ENCODE measurements around the gene HOMEZ.
A peak's percentile ranks its signal among the peaks of the same experiment; 100 is the strongest.
"Not testable (repeated sequence)": the region's sequence is repeated elsewhere in the genome, so short reads cannot be mapped to it uniquely, and the experiment has no call there.

The HOMEZ gene

GRCh38 chr14:23249824-23250223 is 36.1 kb downstream of the HOMEZ start:
- H3K27ac ChIP-seq (ENCODE audit: low read depth in 2 of 2, low read length in 2 of 2) = no peak overlapping the region

GRCh38 chr14:23248601-23249000 is 37.3 kb downstream of the HOMEZ start:
- H3K4me3 ChIP-seq (ENCODE audit: low read length in 2 of 2) = no peak overlapping the region
- H3K27ac ChIP-seq (ENCODE audit: low read depth in 2 of 2, low read length in 2 of 2) = no peak overlapping the region
- H3K4me1 ChIP-seq (ENCODE audit: control insufficient read depth in 2 of 2, insufficient read depth in 2 of 2, low read length in 2 of 2) = no peaks in the 10 kb centered on the region
- no peak overlapping the region for H3K9ac ChIP-seq (ENCODE audit: low read depth in 1 of 2, low read length in 2 of 2)
- no peaks in the 10 kb centered on the region for H3K9me3 ChIP-seq (ENCODE audit: control insufficient read depth in 2 of 2, low read length in 2 of 2)
- H3K27me3 ChIP-seq (ENCODE audit: control insufficient read depth in 2 of 2, insufficient read depth in 2 of 2, low read length in 2 of 2) = peaks cover 0 to 3% of the 10 kb centered on the region in 2 donors
- no peaks in the 10 kb centered on the region for H3K36me3 ChIP-seq (ENCODE audit: control insufficient read depth in 2 of 2, insufficient read depth in 2 of 2, low read length in 2 of 2)

More at GRCh38 chr14:23249824-23250223, 36.1 kb downstream of the HOMEZ start:
- H3K27me3 ChIP-seq (ENCODE audit: control insufficient read depth in 2 of 2, insufficient read depth in 2 of 2, low read length in 2 of 2) = peaks cover 0 to 3% of the 10 kb centered on the region in 2 donors
- H3K9me3 ChIP-seq (ENCODE audit: control insufficient read depth in 2 of 2, low read length in 2 of 2) = no peaks in the 10 kb centered on the region
- H3K4me3 ChIP-seq (ENCODE audit: low read length in 2 of 2) = no peak overlapping the region
- H3K4me1 ChIP-seq (ENCODE audit: control insufficient read depth in 2 of 2, insufficient read depth in 2 of 2, low read length in 2 of 2) = no peaks in the 10 kb centered on the region
- H3K9ac ChIP-seq (ENCODE audit: low read depth in 1 of 2, low read length in 2 of 2) = no peak overlapping the region
- no peaks in the 10 kb centered on the region for H3K36me3 ChIP-seq (ENCODE audit: control insufficient read depth in 2 of 2, insufficient read depth in 2 of 2, low read length in 2 of 2)

GRCh38 chr14:23245282-23245681 is 40.6 kb downstream of the HOMEZ start:
- no peak overlapping the region for H3K27ac ChIP-seq (ENCODE audit: low read depth in 2 of 2, low read length in 2 of 2)
- no peak overlapping the region for H3K9ac ChIP-seq (ENCODE audit: low read depth in 1 of 2, low read length in 2 of 2)
- H3K9me3 ChIP-seq (ENCODE audit: control insufficient read depth in 2 of 2, low read length in 2 of 2) = no peaks in the 10 kb centered on the region
- no peaks in the 10 kb centered on the region for H3K27me3 ChIP-seq (ENCODE audit: control insufficient read depth in 2 of 2, insufficient read depth in 2 of 2, low read length in 2 of 2)
- no peaks in the 10 kb centered on the region for H3K4me1 ChIP-seq (ENCODE audit: control insufficient read depth in 2 of 2, insufficient read depth in 2 of 2, low read length in 2 of 2)
- no peaks in the 10 kb centered on the region for H3K36me3 ChIP-seq (ENCODE audit: control insufficient read depth in 2 of 2, insufficient read depth in 2 of 2, low read length in 2 of 2)
- no peak overlapping the region for H3K4me3 ChIP-seq (ENCODE audit: low read length in 2 of 2)

GRCh38 chr14:23243066-23243465 is 42.9 kb downstream of the HOMEZ start:
- H3K9ac ChIP-seq (ENCODE audit: low read depth in 1 of 2, low read length in 2 of 2) = no peak overlapping the region
- no peaks in the 10 kb centered on the region for H3K36me3 ChIP-seq (ENCODE audit: control insufficient read depth in 2 of 2, insufficient read depth in 2 of 2, low read length in 2 of 2)
- no peaks in the 10 kb centered on the region for H3K27me3 ChIP-seq (ENCODE audit: control insufficient read depth in 2 of 2, insufficient read depth in 2 of 2, low read length in 2 of 2)
- H3K4me1 ChIP-seq (ENCODE audit: control insufficient read depth in 2 of 2, insufficient read depth in 2 of 2, low read length in 2 of 2) = no peaks in the 10 kb centered on the region
- no peaks in the 10 kb centered on the region for H3K9me3 ChIP-seq (ENCODE audit: control insufficient read depth in 2 of 2, low read length in 2 of 2)
- no peak overlapping the region for H3K27ac ChIP-seq (ENCODE audit: low read depth in 2 of 2, low read length in 2 of 2)
- H3K4me3 ChIP-seq (ENCODE audit: low read length in 2 of 2) = no peak overlapping the region

GRCh38 chr14:23242076-23242475 is 43.9 kb downstream of the HOMEZ start:
- Histone ChIP-seq H3K4me3 (ENCODE audit: low read length in 2 of 2) (no peak overlapping the region), H3K9ac (ENCODE audit: low read depth in 1 of 2, low read length in 2 of 2) (no peak overlapping the region), H3K27me3 (ENCODE audit: control insufficient read depth in 2 of 2, insufficient read depth in 2 of 2, low read length in 2 of 2) (no peaks in the 10 kb centered on the region), H3K36me3 (ENCODE audit: control insufficient read depth in 2 of 2, insufficient read depth in 2 of 2, low read length in 2 of 2) (no peaks in the 10 kb centered on the region), H3K4me1 (ENCODE audit: control insufficient read depth in 2 of 2, insufficient read depth in 2 of 2, low read length in 2 of 2) (no peaks in the 10 kb centered on the region), H3K9me3 (ENCODE audit: control insufficient read depth in 2 of 2, low read length in 2 of 2) (no peaks in the 10 kb centered on the region), H3K27ac (ENCODE audit: low read depth in 2 of 2, low read length in 2 of 2) (no peak overlapping the region)

- not testable (repeated sequence) for H3K9ac ChIP-seq (ENCODE audit: low read depth in 1 of 2, low read length in 2 of 2); H3K4me3 ChIP-seq (ENCODE audit: low read length in 2 of 2); H3K9me3 ChIP-seq (ENCODE audit: control insufficient read depth in 2 of 2, low read length in 2 of 2); H3K27ac ChIP-seq (ENCODE audit: low read depth in 2 of 2, low read length in 2 of 2); H3K4me1 ChIP-seq (ENCODE audit: control insufficient read depth in 2 of 2, insufficient read depth in 2 of 2, low read length in 2 of 2); H3K27me3 ChIP-seq (ENCODE audit: control insufficient read depth in 2 of 2, insufficient read depth in 2 of 2, low read length in 2 of 2); H3K36me3 ChIP-seq (ENCODE audit: control insufficient read depth in 2 of 2, insufficient read depth in 2 of 2, low read length in 2 of 2)
Observed at GRCh38 chr14:23241061-23241715, 44.7 kb downstream of the HOMEZ start.

GRCh38 chr14:23240661-23241060 is 45.3 kb downstream of the HOMEZ start:
- Histone ChIP-seq H3K27me3 (ENCODE audit: control insufficient read depth in 2 of 2, insufficient read depth in 2 of 2, low read length in 2 of 2) (no peaks in the 10 kb centered on the region), H3K4me1 (ENCODE audit: control insufficient read depth in 2 of 2, insufficient read depth in 2 of 2, low read length in 2 of 2) (no peaks in the 10 kb centered on the region), H3K4me3 (ENCODE audit: low read length in 2 of 2) (no peak overlapping the region), H3K36me3 (ENCODE audit: control insufficient read depth in 2 of 2, insufficient read depth in 2 of 2, low read length in 2 of 2) (no peaks in the 10 kb centered on the region), H3K9me3 (ENCODE audit: control insufficient read depth in 2 of 2, low read length in 2 of 2) (no peaks in the 10 kb centered on the region), H3K27ac (ENCODE audit: low read depth in 2 of 2, low read length in 2 of 2) (no peak overlapping the region), H3K9ac (ENCODE audit: low read depth in 1 of 2, low read length in 2 of 2) (no peak overlapping the region)

- peak within 1 kb of the TSS; percentile 26 to 52 for H3K9ac ChIP-seq (ENCODE audit: low read depth in 1 of 2, low read length in 2 of 2)
- H3K9me3 ChIP-seq (ENCODE audit: control insufficient read depth in 2 of 2, low read length in 2 of 2) = no peaks in the 10 kb centered on the region
- no peaks in the 10 kb centered on the region for H3K4me1 ChIP-seq (ENCODE audit: control insufficient read depth in 2 of 2, insufficient read depth in 2 of 2, low read length in 2 of 2)
- H3K36me3 ChIP-seq (ENCODE audit: control insufficient read depth in 2 of 2, insufficient read depth in 2 of 2, low read length in 2 of 2) = no peaks in the 10 kb centered on the region
- no peaks in the 10 kb centered on the region for H3K27me3 ChIP-seq (ENCODE audit: control insufficient read depth in 2 of 2, insufficient read depth in 2 of 2, low read length in 2 of 2)
- H3K4me3 ChIP-seq (ENCODE audit: low read length in 2 of 2) = peak within 1 kb of the TSS; percentile 52 to 72
- H3K27ac ChIP-seq (ENCODE audit: low read depth in 2 of 2, low read length in 2 of 2) = peak within 1 kb of the TSS; percentile 6 to 16
Observed at GRCh38 chr14:23237772-23238594, 47.9 kb downstream of the HOMEZ start, which contains the start of gene RNF212B. Gene RNF212B (plus strand): TSS chr14:23237936. CDS start chr14:23240346, 2,410 bp downstream.

GRCh38 chr14:23232241-23232808 is 53.6 kb downstream of the HOMEZ start:
- not testable (repeated sequence) for H3K27me3 ChIP-seq (ENCODE audit: control insufficient read depth in 2 of 2, insufficient read depth in 2 of 2, low read length in 2 of 2); H3K4me1 ChIP-seq (ENCODE audit: control insufficient read depth in 2 of 2, insufficient read depth in 2 of 2, low read length in 2 of 2); H3K9ac ChIP-seq (ENCODE audit: low read depth in 1 of 2, low read length in 2 of 2); H3K9me3 ChIP-seq (ENCODE audit: control insufficient read depth in 2 of 2, low read length in 2 of 2); H3K27ac ChIP-seq (ENCODE audit: low read depth in 2 of 2, low read length in 2 of 2); H3K4me3 ChIP-seq (ENCODE audit: low read length in 2 of 2); H3K36me3 ChIP-seq (ENCODE audit: control insufficient read depth in 2 of 2, insufficient read depth in 2 of 2, low read length in 2 of 2)

- Histone ChIP-seq H3K36me3 (ENCODE audit: control insufficient read depth in 2 of 2, insufficient read depth in 2 of 2, low read length in 2 of 2) (no peaks in the 10 kb centered on the region), H3K4me1 (ENCODE audit: control insufficient read depth in 2 of 2, insufficient read depth in 2 of 2, low read length in 2 of 2) (no peaks in the 10 kb centered on the region), H3K27ac (ENCODE audit: low read depth in 2 of 2, low read length in 2 of 2) (no peak overlapping the region), H3K4me3 (ENCODE audit: low read length in 2 of 2) (no peak overlapping the region), H3K9me3 (ENCODE audit: control insufficient read depth in 2 of 2, low read length in 2 of 2) (no peaks in the 10 kb centered on the region), H3K9ac (ENCODE audit: low read depth in 1 of 2, low read length in 2 of 2) (no peak overlapping the region), H3K27me3 (ENCODE audit: control insufficient read depth in 2 of 2, insufficient read depth in 2 of 2, low read length in 2 of 2) (no peaks in the 10 kb centered on the region)
Observed at GRCh38 chr14:23228812-23229211, 57.1 kb downstream of the HOMEZ start.
